ENCODE data around the gene IL1RAPL1. TPM values are rescaled to one million over a fixed set of nuclear protein-coding genes. Genes with fewer than 3 reads are reported as not detected.

Gene IL1RAPL1
- total and polyA plus RNA-seq, 2 donors (not counting 1 experiment from before 2014, with no cell fraction given): 0.25 to 2.8 TPM

- H3K4me1 ChIP-seq (ENCODE audit: control insufficient read depth, extremely low read depth, insufficient read depth, low read length): no peaks in the 10 kb centered on the region
- TF ChIP-seq, protein P1, sequence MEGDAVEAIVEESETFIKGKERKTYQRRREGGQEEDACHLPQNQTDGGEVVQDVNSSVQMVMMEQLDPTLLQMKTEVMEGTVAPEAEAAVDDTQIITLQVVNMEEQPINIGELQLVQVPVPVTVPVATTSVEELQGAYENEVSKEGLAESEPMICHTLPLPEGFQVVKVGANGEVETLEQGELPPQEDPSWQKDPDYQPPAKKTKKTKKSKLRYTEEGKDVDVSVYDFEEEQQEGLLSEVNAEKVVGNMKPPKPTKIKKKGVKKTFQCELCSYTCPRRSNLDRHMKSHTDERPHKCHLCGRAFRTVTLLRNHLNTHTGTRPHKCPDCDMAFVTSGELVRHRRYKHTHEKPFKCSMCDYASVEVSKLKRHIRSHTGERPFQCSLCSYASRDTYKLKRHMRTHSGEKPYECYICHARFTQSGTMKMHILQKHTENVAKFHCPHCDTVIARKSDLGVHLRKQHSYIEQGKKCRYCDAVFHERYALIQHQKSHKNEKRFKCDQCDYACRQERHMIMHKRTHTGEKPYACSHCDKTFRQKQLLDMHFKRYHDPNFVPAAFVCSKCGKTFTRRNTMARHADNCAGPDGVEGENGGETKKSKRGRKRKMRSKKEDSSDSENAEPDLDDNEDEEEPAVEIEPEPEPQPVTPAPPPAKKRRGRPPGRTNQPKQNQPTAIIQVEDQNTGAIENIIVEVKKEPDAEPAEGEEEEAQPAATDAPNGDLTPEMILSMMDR (conservative IDR thresholded peaks at IDR 0.05 in 1 of 2, IDR thresholded peaks at IDR 0.05 in 1 of 2; ENCODE audit: low read depth in 1 of 2, low read length in 2 of 2): peak; percentile 25 to 42
- no peak for TF ChIP-seq EZH2 (IDR thresholded peaks at IDR 0.05; ENCODE audit: low read length, missing control alignments)
- H3K27ac ChIP-seq (ENCODE audit: insufficient read depth, low read length): no peak overlapping the region
- peak overlapping the region; percentile 14 for H2AFZ ChIP-seq (ENCODE audit: low read length)
- no peaks in the 10 kb centered on the region for H3K27me3 ChIP-seq (ENCODE audit: control insufficient read depth, insufficient read depth, low read length)
- H3K9ac ChIP-seq (ENCODE audit: insufficient read depth, low read length): no peak overlapping the region
- no peak overlapping the region for H3K4me2 ChIP-seq (ENCODE audit: extremely low read depth, insufficient read depth, low read length)
- no peaks in the 10 kb centered on the region for H3K36me3 ChIP-seq (ENCODE audit: control insufficient read depth, insufficient read depth, low read length)
- no peaks in the 10 kb centered on the region for H3K9me3 ChIP-seq (ENCODE audit: control insufficient read depth, insufficient read depth, low read depth, low read length)
- H3K79me2 ChIP-seq (ENCODE audit: control insufficient read depth, insufficient read depth, low read length): no peaks in the 10 kb centered on the region
- H3K4me3 ChIP-seq (replicated peaks in 1 of 4; ENCODE audit: control extremely low read depth in 1 of 4, insufficient read depth in 1 of 4, low read depth in 3 of 4, low read length in 4 of 4): no peak overlapping the region
- H4K20me1 ChIP-seq (ENCODE audit: control insufficient read depth, extremely low read depth, insufficient read depth, low read length): no peaks in the 10 kb centered on the region
- peak; percentile 8 to 49 for DNase-seq (ENCODE audit: low read depth in 2 of 2)
Observed at GRCh38 chrX:29044423-29045184, 457.4 kb downstream of the IL1RAPL1 start.

- no peaks in the 10 kb centered on the region for H3K4me1 ChIP-seq (ENCODE audit: control insufficient read depth, extremely low read depth, insufficient read depth, low read length)
- no peaks in the 10 kb centered on the region for H3K79me2 ChIP-seq (ENCODE audit: control insufficient read depth, insufficient read depth, low read length)
- DNase-seq (ENCODE audit: low read depth in 2 of 2): no peak
- H3K4me3 ChIP-seq (replicated peaks in 1 of 4; ENCODE audit: control extremely low read depth in 1 of 4, insufficient read depth in 1 of 4, low read depth in 3 of 4, low read length in 4 of 4): no peak overlapping the region
- TF ChIP-seq EZH2 (IDR thresholded peaks at IDR 0.05; ENCODE audit: low read length, missing control alignments): no peak
- TF ChIP-seq, protein P1 (conservative IDR thresholded peaks at IDR 0.05 in 1 of 2, IDR thresholded peaks at IDR 0.05 in 1 of 2; ENCODE audit: low read depth in 1 of 2, low read length in 2 of 2): no peak
- no peaks in the 10 kb centered on the region for H3K9me3 ChIP-seq (ENCODE audit: control insufficient read depth, insufficient read depth, low read depth, low read length)
- H2AFZ ChIP-seq (ENCODE audit: low read length): no peak overlapping the region
- H3K36me3 ChIP-seq (ENCODE audit: control insufficient read depth, insufficient read depth, low read length): no peaks in the 10 kb centered on the region
- H3K4me2 ChIP-seq (ENCODE audit: extremely low read depth, insufficient read depth, low read length): no peak overlapping the region
- no peak overlapping the region for H3K9ac ChIP-seq (ENCODE audit: insufficient read depth, low read length)
- no peaks in the 10 kb centered on the region for H3K27me3 ChIP-seq (ENCODE audit: control insufficient read depth, insufficient read depth, low read length)
- no peak overlapping the region for H3K27ac ChIP-seq (ENCODE audit: insufficient read depth, low read length)
- H4K20me1 ChIP-seq (ENCODE audit: control insufficient read depth, extremely low read depth, insufficient read depth, low read length): no peaks in the 10 kb centered on the region
Observed at GRCh38 chrX:29065477-29065876, 478.2 kb downstream of the IL1RAPL1 start.

GRCh38 chrX:29066516-29066915 lies 479.3 kb downstream of the IL1RAPL1 start:
- Histone ChIP-seq H3K27ac (ENCODE audit: insufficient read depth, low read length) (no peak overlapping the region), H3K4me3 (replicated peaks in 1 of 4; ENCODE audit: control extremely low read depth in 1 of 4, insufficient read depth in 1 of 4, low read depth in 3 of 4, low read length in 4 of 4) (no peak overlapping the region), H3K36me3 (ENCODE audit: control insufficient read depth, insufficient read depth, low read length) (no peaks in the 10 kb centered on the region), H4K20me1 (ENCODE audit: control insufficient read depth, extremely low read depth, insufficient read depth, low read length) (no peaks in the 10 kb centered on the region), H2AFZ (ENCODE audit: low read length) (no peak overlapping the region), H3K4me2 (ENCODE audit: extremely low read depth, insufficient read depth, low read length) (no peak overlapping the region), H3K9me3 (ENCODE audit: control insufficient read depth, insufficient read depth, low read depth, low read length) (no peaks in the 10 kb centered on the region), H3K9ac (ENCODE audit: insufficient read depth, low read length) (no peak overlapping the region), H3K79me2 (ENCODE audit: control insufficient read depth, insufficient read depth, low read length) (no peaks in the 10 kb centered on the region), H3K4me1 (ENCODE audit: control insufficient read depth, extremely low read depth, insufficient read depth, low read length) (no peaks in the 10 kb centered on the region), H3K27me3 (ENCODE audit: control insufficient read depth, insufficient read depth, low read length) (no peaks in the 10 kb centered on the region)
- DNase-seq (ENCODE audit: low read depth in 2 of 2): no peak
- TF ChIP-seq, protein P1 (conservative IDR thresholded peaks at IDR 0.05 in 1 of 2, IDR thresholded peaks at IDR 0.05 in 1 of 2; ENCODE audit: low read depth in 1 of 2, low read length in 2 of 2): no peak
- TF ChIP-seq EZH2 (IDR thresholded peaks at IDR 0.05; ENCODE audit: low read length, missing control alignments): no peak

Data from fibroblast of lung (primary cell).